Activated CD8-positive, alpha-beta memory T cell treated with anti-CD3 and anti-CD28 coated beads for 4 hours (primary cell): ENCODE measurements around the gene SEC14L1.

Source experiments
- DNase-seq, 2 donors: peaks; one replicate each; pipeline ENCODE4 v3.0.0-alpha.2; 2020; ENCODE audit warnings: low read depth in 2 of 2

Gene SEC14L1

DNA sequence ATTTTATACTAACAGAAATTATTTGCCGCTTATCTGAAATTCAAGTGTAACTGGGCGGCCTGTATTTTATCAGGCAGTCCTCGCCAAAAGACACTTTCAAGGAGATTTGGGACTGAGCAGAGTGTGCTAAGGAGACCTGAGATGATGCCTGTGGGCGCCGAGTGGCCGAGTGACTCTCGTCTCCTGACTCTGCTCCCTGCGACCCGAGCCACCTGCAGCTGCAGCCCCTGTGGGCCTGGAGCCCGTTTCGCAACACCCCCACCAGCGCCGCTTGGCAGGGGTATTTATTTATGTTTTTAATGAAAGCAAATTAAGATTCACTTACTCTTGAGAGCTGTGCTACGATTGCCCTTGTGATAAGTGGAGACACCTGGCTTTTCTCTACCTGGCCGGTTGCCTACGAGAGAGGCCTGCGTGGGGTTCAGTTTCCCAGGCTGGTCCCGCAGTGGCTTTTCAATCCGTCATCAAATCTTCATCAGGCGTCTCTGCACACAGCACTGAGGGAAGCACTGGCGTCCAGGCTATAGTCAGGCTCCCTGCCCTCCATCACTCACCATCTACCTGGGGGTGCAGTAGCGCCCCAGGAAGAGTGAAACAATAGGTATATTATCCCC lies 124.0 kb downstream of the SEC14L1 start:
- DNase-seq = no peak

DNA sequence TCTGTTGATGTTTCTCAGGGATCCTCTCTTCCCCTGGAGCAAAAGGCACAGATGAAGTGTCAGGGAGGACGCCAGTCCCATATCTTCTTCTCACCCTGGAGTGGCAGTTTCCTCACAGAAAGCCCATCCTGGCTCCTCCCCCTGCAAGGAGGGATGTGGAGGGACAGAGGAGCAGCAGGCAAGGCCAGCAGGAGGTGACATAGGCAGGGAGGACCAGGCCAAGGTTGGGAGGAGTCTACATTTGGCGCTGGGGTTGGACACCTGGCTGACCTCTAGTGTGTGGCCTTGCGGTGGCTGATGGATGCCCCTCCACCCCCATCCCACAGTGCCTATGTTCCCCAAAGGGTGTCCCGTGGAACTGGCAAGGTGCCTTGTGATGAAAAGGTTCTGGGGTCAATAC lies 125.4 kb downstream of the SEC14L1 start:
- DNase-seq = no peak
